ENCODE measurements around the gene PCDH9. TPM values are rescaled to one million over a fixed set of nuclear protein-coding genes. Genes with fewer than 3 reads are reported as not detected.
"Not testable (repeated sequence)": the region's sequence is repeated elsewhere in the genome, so short reads cannot be mapped to it uniquely, and the experiment has no call there.

PCDH9 gene
- total RNA-seq, 1 experiment from 2014 or later: 10.1 TPM

GRCh38 chr13:66296328-66296727 lies 933.8 kb downstream of the PCDH9 start:
- H3K27ac Mint-ChIP-seq (ENCODE audit: low read depth, unreplicated experiment): no peak overlapping the region
- no peak overlapping the region for H3K4me3 Mint-ChIP-seq (ENCODE audit: unreplicated experiment)
- POLR2A ChIA-PET: no interaction called here
- no peaks in the 10 kb centered on the region for H3K4me1 Mint-ChIP-seq (ENCODE audit: insufficient read depth, unreplicated experiment)
- BruUV-seq (replicated peaks): no TSS peak
- TF ChIP-seq CTCF (IDR thresholded peaks at IDR 0.05; ENCODE audit: unreplicated experiment): no peak
- peaks cover 8% of the 10 kb centered on the region for H3K9me3 Mint-ChIP-seq (ENCODE audit: unreplicated experiment)
- no peaks in the 10 kb centered on the region for H3K27me3 Mint-ChIP-seq (ENCODE audit: insufficient read depth, unreplicated experiment)
- DNase-seq (ENCODE audit: unreplicated experiment): no peak
- H3K36me3 Mint-ChIP-seq (ENCODE audit: insufficient read depth, unreplicated experiment): no peaks in the 10 kb centered on the region
- intact Hi-C loops (cut with micrococcal nuclease): no loop called here
- CTCF ChIA-PET: no interaction called here

- H3K27ac Mint-ChIP-seq (ENCODE audit: low read depth, unreplicated experiment); H3K4me3 Mint-ChIP-seq (ENCODE audit: unreplicated experiment); BruUV-seq (replicated peaks); POLR2A ChIA-PET; DNase-seq (ENCODE audit: unreplicated experiment); H3K36me3 Mint-ChIP-seq (ENCODE audit: insufficient read depth, unreplicated experiment); H3K27me3 Mint-ChIP-seq (ENCODE audit: insufficient read depth, unreplicated experiment); intact Hi-C loops (cut with micrococcal nuclease); H3K4me1 Mint-ChIP-seq (ENCODE audit: insufficient read depth, unreplicated experiment): not testable (repeated sequence)
- CTCF ChIA-PET: interaction anchor here (0.6 kb wide), 1 partner anchor 32 kb away, joined by 3 read pairs; no protein-coding TSS in a partner anchor
- H3K9me3 Mint-ChIP-seq (ENCODE audit: unreplicated experiment): peaks cover 16% of the 10 kb centered on the region
Observed at GRCh38 chr13:66286806-66287205, 943.3 kb downstream of the PCDH9 start.

GRCh38 chr13:66275416-66275815 lies 954.7 kb downstream of the PCDH9 start:
- Mint-ChIP-seq H3K36me3 (ENCODE audit: insufficient read depth, unreplicated experiment) (no peaks in the 10 kb centered on the region), H3K9me3 (ENCODE audit: unreplicated experiment) (peaks cover 9% of the 10 kb centered on the region), H3K4me3 (ENCODE audit: unreplicated experiment) (no peak overlapping the region), H3K4me1 (ENCODE audit: insufficient read depth, unreplicated experiment) (no peaks in the 10 kb centered on the region), H3K27me3 (ENCODE audit: insufficient read depth, unreplicated experiment) (no peaks in the 10 kb centered on the region), H3K27ac (ENCODE audit: low read depth, unreplicated experiment) (no peak overlapping the region)
- intact Hi-C loops (cut with micrococcal nuclease): no loop called here
- TF ChIP-seq CTCF (IDR thresholded peaks at IDR 0.05; ENCODE audit: unreplicated experiment): no peak
- no TSS peak for BruUV-seq (replicated peaks)
- CTCF ChIA-PET: interaction anchor here (0.7 kb wide), 1 partner anchor 327 kb away, joined by 3 read pairs; no protein-coding TSS in a partner anchor
- POLR2A ChIA-PET: no interaction called here
- DNase-seq (ENCODE audit: unreplicated experiment): no peak

GRCh38 chr13:66273011-66273410 lies 957.1 kb downstream of the PCDH9 start:
- CTCF ChIA-PET: no interaction called here
- no peaks in the 10 kb centered on the region for H3K36me3 Mint-ChIP-seq (ENCODE audit: insufficient read depth, unreplicated experiment)
- no peak overlapping the region for H3K4me3 Mint-ChIP-seq (ENCODE audit: unreplicated experiment)
- no peak for DNase-seq (ENCODE audit: unreplicated experiment)
- peaks cover 6% of the 10 kb centered on the region for H3K4me1 Mint-ChIP-seq (ENCODE audit: insufficient read depth, unreplicated experiment)
- BruUV-seq (replicated peaks): no TSS peak
- no peaks in the 10 kb centered on the region for H3K27me3 Mint-ChIP-seq (ENCODE audit: insufficient read depth, unreplicated experiment)
- no peak for TF ChIP-seq CTCF (IDR thresholded peaks at IDR 0.05; ENCODE audit: unreplicated experiment)
- no peak overlapping the region for H3K27ac Mint-ChIP-seq (ENCODE audit: low read depth, unreplicated experiment)
- POLR2A ChIA-PET: no interaction called here
- no peaks in the 10 kb centered on the region for H3K9me3 Mint-ChIP-seq (ENCODE audit: unreplicated experiment)
- intact Hi-C loops (cut with micrococcal nuclease): no loop called here

GRCh38 chr13:66266761-66267160 lies 963.4 kb downstream of the PCDH9 start:
- BruUV-seq (replicated peaks): no TSS peak
- Mint-ChIP-seq H3K27me3 (ENCODE audit: insufficient read depth, unreplicated experiment) (no peaks in the 10 kb centered on the region), H3K9me3 (ENCODE audit: unreplicated experiment) (peaks cover 7% of the 10 kb centered on the region), H3K4me3 (ENCODE audit: unreplicated experiment) (no peak overlapping the region), H3K36me3 (ENCODE audit: insufficient read depth, unreplicated experiment) (no peaks in the 10 kb centered on the region), H3K27ac (ENCODE audit: low read depth, unreplicated experiment) (no peak overlapping the region), H3K4me1 (ENCODE audit: insufficient read depth, unreplicated experiment) (peaks cover 12% of the 10 kb centered on the region)
- intact Hi-C loops (cut with micrococcal nuclease): no loop called here
- ChIA-PET CTCF (no interaction called here), POLR2A (no interaction called here)
- no peak for DNase-seq (ENCODE audit: unreplicated experiment)
- TF ChIP-seq CTCF (IDR thresholded peaks at IDR 0.05; ENCODE audit: unreplicated experiment): no peak

Measured in MCF 10A (cell line).